Left renal pelvis (tissue), 4 donors: ENCODE results near the gene RPL29. TPM values are rescaled to one million over a fixed set of nuclear protein-coding genes. Genes with fewer than 3 reads are reported as not detected.
"Not testable (repeated sequence)": the region's sequence is repeated elsewhere in the genome, so short reads cannot be mapped to it uniquely, and the experiment has no call there.

Source experiments
- DNase-seq, 4 donors: peaks; one replicate each; pipeline ENCODE4 v3.0.0-alpha.2; 2013; ENCODE audit warnings: low read depth in 4 of 4, low spot score in 3 of 4
- polyA plus RNA-seq, 4 donors: library from polyadenylated mRNA; unstranded; fragments of 120-200 nt; gene quantifications; one replicate each; pipeline ENCODE4 v1.2.1, GENCODE V29; 2013; ENCODE audit not compliant: insufficient read length in 4 of 4

The RPL29 gene
- polyA plus RNA-seq, 4 donors: 1,419 to 1,780 (median 1,590) TPM

- no peak for DNase-seq
Observed at GRCh38 chr3:52007291-52007690, 11.6 kb upstream of the RPL29 start.

- no peak for DNase-seq
Observed at GRCh38 chr3:52006820-52007133, 11.1 kb upstream of the RPL29 start.

GRCh38 chr3:52006017-52006819, 10.5 kb upstream of the RPL29 start:
- no peak for DNase-seq

GRCh38 chr3:52005571-52005986, 9.9 kb upstream of the RPL29 start:
- DNase-seq: peak in 2 of 4 donors; percentile 51 to 60

GRCh38 chr3:52004906-52005395, 9.3 kb upstream of the RPL29 start:
- DNase-seq: no peak

GRCh38 chr3:52004163-52004787, 8.6 kb upstream of the RPL29 start:
- DNase-seq: no peak

DNA sequence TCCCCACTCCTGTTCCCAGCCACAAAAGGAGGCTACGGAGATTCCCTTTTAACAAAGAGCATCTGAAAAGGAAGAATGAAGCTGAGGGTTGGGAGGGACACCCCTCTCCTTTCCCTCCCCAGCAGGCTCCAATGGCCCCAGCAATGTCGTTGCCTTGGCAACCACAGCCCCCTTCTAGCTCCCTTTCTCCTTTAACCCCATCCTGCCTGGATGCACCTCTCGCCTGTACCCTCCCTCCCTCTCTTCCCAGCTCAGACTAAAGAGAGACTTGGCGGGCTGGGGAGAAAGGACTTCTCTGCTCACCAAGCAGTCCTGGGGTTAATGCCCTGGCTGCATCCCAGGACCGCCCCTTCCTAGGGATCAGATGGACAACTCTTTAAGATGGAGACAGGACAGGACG, 7.1 kb upstream of the RPL29 start:
- no peak for DNase-seq

- DNase-seq: peak in 2 of 4 donors; percentile 59 to 63
Observed at GRCh38 chr3:52001443-52001974, 5.8 kb upstream of the RPL29 start.

- no peak for DNase-seq
Observed at GRCh38 chr3:51999846-52000245, 4.2 kb upstream of the RPL29 start.

GRCh38 chr3:51998774-51999173, 3.1 kb upstream of the RPL29 start:
- DNase-seq: no peak

DNA sequence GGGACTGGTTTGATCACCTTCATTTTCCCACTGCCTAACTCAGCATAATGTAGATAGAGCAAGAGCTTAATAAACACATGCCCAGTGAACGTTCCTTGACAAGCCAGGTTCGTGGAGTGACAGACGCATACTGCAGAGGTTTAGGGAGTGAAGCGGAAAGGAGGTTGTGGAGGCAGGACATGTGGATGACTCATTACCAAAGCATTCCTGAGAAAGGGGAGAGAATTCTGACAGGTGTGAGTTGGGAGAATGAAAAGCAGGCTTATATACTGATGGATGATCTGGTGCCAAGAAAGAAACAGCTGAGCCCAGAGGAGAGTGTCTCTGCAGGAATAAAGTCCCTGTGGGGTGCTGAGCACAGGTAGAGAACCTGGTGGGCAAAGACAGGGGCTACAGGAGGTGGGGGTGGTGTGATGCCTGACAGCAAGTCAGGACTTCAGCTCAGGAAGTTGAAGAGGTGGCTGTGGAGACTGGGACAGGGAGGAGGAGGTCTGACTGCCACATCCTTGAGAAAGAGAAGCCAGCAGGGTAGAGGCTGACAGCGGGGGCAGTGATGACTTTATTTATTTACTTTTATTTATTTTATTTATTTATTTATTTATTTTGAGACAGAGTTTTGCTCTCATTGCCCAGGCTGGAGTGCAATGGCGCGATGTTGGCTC, 2.4 kb upstream of the RPL29 start:
- no peak for DNase-seq

DNA sequence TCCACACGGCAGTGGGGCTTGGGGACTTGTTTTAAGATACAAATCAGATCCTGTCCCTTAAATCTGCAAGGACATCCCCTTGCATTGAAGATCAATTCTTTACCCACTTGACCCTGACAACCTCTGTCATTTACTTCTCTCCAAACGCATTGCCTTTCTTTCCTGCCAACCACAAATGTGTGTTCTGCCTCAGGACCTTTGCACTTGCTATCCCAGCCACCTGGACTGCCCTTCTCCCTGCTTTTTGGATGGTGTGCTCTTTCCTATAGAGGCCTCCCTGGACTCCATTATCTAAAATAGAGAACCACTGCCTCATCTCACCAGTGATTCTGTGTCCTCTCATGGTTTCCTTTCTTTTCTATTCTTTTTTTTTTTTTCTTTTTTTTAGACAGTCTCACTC, 1.5 kb upstream of the RPL29 start:
- DNase-seq: no peak

DNA sequence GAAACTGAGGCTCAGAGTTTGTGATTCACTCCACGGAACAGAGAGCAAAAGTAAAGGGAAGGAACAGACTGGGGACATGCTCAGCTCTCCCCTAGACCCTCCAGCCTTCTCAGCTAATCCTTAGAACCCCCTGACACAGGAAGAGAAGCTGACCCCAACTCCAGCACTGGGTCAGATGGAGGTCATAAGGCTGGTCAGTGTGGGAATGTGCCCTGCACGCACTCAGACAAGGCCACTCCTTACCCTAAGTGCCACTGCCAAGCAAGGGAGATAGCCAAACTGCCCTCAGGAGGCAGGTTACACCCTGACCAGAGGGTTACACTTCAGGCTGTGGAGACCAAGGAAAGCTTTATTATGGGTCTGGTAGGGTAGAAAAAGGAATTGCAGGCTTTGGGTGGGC, 1.2 kb downstream of the RPL29 start:
- no peak for DNase-seq

DNA sequence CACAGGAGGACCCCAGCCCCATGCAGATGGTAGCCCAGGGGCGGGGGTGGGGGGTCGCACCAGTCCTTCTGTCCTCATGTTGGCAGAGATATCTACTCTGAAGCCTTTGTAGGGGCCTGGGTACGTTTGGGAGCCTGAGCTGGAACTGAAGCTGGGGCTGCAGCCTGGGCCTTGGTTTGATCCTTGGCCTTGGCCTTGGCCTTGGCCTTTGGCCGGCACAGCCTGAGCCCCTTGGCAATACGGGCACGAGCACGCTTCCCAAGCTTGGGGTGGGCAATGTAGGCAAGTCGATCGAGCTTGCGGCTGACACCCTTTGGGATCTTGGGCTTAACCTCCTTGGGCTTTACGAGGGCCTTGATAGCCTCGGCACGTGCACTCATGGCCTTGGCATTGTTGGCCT, 2.0 kb downstream of the RPL29 start:
- DNase-seq: not testable (repeated sequence)

DNA sequence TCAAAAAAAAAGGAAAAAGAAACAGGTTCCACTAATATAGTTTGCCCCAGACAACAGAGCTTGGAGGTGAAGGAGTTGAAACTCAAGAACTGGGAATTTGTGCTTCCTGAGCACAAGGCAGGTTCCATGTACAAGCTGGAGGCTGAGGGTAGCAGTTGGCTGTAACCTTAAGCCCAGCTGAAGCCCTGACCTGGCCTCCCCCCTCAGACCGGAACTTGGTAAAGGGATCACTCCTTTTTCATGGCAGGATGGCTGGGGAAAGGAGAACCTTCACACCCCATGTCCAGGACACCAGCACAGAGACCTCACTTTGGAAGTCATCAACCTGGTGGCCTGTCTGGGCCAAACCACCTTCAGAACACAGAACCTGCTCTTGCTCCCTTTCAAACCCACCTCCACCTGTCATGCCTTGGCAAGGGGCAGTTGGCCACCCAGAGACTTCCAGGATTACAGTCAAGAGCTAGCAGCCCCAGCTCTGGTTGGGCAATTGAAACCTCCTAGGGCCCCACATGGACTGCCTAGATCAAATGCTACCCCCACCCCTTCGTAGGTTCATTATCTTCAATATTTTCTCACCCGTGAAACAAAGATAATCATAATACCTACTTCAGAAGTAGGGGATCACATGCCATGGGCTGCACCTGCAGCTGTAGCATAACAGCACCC, 3.5 kb downstream of the RPL29 start:
- DNase-seq: no peak

GRCh38 chr3:51990501-51990971, 5.2 kb downstream of the RPL29 start:
- not testable (repeated sequence) for DNase-seq

DNA sequence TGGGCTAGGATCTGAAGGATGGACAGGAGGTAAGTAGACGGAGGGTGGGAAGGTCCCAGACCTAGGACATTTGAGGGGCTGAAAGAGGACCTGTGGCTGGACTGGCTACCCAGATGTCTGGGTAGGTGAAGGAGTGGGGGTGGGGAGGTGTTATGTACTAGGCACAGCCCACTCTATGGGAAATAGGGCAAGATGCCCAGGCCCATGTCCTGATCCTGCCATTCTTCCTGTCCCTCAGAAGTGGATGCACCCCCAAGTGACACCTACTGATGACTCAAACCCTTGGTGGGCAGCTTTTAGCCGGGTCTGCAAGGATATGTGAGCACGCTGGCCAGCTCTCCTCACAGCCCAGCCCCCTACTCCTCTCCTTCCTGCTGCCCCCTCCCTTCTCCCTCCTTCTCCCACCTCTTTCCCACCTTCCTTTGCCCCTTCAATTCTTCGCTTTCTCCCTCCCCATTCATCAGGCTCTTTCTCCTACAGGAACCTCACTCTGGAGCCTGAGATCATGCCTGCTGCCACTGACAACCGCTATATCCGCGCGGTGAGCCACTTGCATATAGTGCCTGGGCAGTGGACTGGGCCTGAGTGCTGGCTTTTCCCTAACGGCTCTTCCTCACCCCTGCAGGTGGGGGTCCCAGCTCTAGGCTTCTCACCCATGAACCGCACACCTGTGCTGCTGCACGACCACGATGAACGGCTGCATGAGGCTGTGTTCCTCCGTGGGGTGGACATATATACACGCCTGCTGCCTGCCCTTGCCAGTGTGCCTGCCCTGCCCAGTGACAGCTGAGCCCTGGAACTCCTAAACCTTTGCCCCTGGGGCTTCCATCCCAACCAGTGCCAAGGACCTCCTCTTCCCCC, 7.2 kb downstream of the RPL29 start:
- DNase-seq: no peak

- DNase-seq: no peak
Observed at GRCh38 chr3:51987568-51987967, 8.1 kb downstream of the RPL29 start.

DNA sequence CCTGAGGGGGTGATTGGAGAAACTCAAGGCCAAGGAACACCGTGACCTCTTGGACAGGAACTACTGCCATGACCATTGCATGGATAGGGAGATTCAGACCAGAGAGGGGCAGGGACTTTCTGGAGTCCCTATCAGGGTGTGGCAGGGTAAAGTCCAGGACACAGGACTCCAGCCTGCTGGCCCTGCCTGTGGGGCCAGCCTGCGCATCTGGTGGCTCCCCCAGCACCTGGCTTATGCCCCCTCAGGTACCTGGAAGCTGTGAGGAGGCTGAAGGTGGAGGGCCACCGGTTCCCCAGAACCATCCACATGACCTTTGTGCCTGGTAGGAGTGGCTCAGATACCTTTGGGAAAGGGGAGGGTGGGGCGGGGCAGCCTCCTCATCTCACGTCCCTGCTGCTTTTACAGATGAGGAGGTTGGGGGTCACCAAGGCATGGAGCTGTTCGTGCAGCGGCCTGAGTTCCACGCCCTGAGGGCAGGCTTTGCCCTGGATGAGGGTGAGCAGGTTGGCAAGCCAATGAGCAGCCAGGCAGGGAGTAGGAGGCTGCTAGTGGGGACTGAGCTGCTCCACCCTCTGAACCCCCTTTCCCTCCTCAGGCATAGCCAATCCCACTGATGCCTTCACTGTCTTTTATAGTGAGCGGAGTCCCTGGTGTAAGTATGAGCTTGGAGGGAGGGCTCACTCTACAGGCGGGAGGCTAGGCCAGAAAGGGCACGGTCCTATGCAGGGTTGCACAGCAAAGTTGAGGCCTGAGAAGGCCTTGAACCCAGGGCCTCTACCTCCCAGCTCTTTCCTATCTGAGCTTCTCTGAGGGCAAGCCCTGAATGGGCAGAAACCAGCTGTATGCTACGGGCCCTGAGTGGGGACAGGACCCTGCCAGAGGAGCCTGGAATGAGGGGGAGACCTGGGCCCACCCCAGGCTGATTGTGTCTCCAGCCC, 9.4 kb downstream of the RPL29 start:
- DNase-seq: no peak
